ENCODE results near the gene LGALS16.
"Not testable (repeated sequence)": the region's sequence is repeated elsewhere in the genome, so short reads cannot be mapped to it uniquely, and the experiment has no call there.

Gene LGALS16

GRCh38 chr19:39660661-39661060 is 4.9 kb downstream of the LGALS16 start:
- TF ChIP-seq CTCF (IDR thresholded peaks at IDR 0.05; ENCODE audit: low read depth, low read length): no peak
- no peak overlapping the region for H3K4me3 ChIP-seq (ENCODE audit: low read depth, low read length)

- no peak for TF ChIP-seq CTCF (IDR thresholded peaks at IDR 0.05; ENCODE audit: low read depth, low read length)
- no peak overlapping the region for H3K4me3 ChIP-seq (ENCODE audit: low read depth, low read length)
These were observed 5.9 kb downstream of the LGALS16 start for GRCh38 chr19:39661565-39661964.

GRCh38 chr19:39669860-39670259 is 14.1 kb downstream of the LGALS16 start:
- not testable (repeated sequence) for H3K4me3 ChIP-seq (ENCODE audit: low read depth, low read length)

GRCh38 chr19:39670998-39671397 is 15.3 kb downstream of the LGALS16 start:
- TF ChIP-seq CTCF (IDR thresholded peaks at IDR 0.05; ENCODE audit: low read depth, low read length): no peak
- no peak overlapping the region for H3K4me3 ChIP-seq (ENCODE audit: low read depth, low read length)

GRCh38 chr19:39671739-39672363 is 16.1 kb downstream of the LGALS16 start:
- peak; percentile 15; the same call in 1 of the 2 replicates for TF ChIP-seq CTCF (IDR thresholded peaks at IDR 0.05; ENCODE audit: low read depth, low read length)
- no peak overlapping the region for H3K4me3 ChIP-seq (ENCODE audit: low read depth, low read length)

- no peak for TF ChIP-seq CTCF (IDR thresholded peaks at IDR 0.05; ENCODE audit: low read depth, low read length)
- H3K4me3 ChIP-seq (ENCODE audit: low read depth, low read length): no peak overlapping the region
These were observed 16.8 kb downstream of the LGALS16 start for GRCh38 chr19:39672473-39672872.

GRCh38 chr19:39673862-39674261 is 18.1 kb downstream of the LGALS16 start:
- not testable (repeated sequence) for H3K4me3 ChIP-seq (ENCODE audit: low read depth, low read length)

GRCh38 chr19:39676004-39676403 is 20.3 kb downstream of the LGALS16 start:
- TF ChIP-seq CTCF (IDR thresholded peaks at IDR 0.05; ENCODE audit: low read depth, low read length): no peak
- no peak overlapping the region for H3K4me3 ChIP-seq (ENCODE audit: low read depth, low read length)
